Liver (tissue), 9 donors: ENCODE data around the gene STAP2. TPM values are rescaled to one million over a fixed set of nuclear protein-coding genes. Genes with fewer than 3 reads are reported as not detected.

Source experiments
- DNase-seq: peaks from one replicate; pipeline ENCODE4 v3.0.0-alpha.2; 2017; ENCODE audit warnings: low spot score
- H3K27ac ChIP-seq, 2 donors: one replicate each; pipeline ENCODE4 v1.7.0; 2013; ENCODE audit warnings: inconsistent platforms in 2 of 2, low read length in 2 of 2, control low read depth in 1 of 2, low read depth in 1 of 2, mild to moderate bottlenecking in 1 of 2
- H3K27me3 ChIP-seq, 4 donors: one replicate each; pipeline versions ENCODE4 v1.6.1 to v1.7.0; 2013; ENCODE audit warnings: low read length in 3 of 4, inconsistent platforms in 1 of 4, mild to moderate bottlenecking in 1 of 4, moderate library complexity in 1 of 4; ENCODE audit not compliant: control insufficient read depth in 4 of 4, insufficient read depth in 4 of 4
- H3K36me3 ChIP-seq, 4 donors: one replicate each; pipeline versions ENCODE4 v1.6.1 to v1.7.0; 2013; ENCODE audit warnings: low read length in 3 of 4, mild to moderate bottlenecking in 3 of 4, low read depth in 1 of 4, moderate library complexity in 1 of 4; ENCODE audit not compliant: control insufficient read depth in 4 of 4, insufficient read depth in 3 of 4
- H3K4me1 ChIP-seq, 4 donors: one replicate each; pipeline versions ENCODE4 v1.6.1 to v1.7.0; 2013; ENCODE audit warnings: low read length in 3 of 4, mild to moderate bottlenecking in 3 of 4, moderate library complexity in 1 of 4; ENCODE audit not compliant: control insufficient read depth in 4 of 4, insufficient read depth in 4 of 4
- H3K4me3 ChIP-seq, 3 donors: one replicate each; pipeline versions ENCODE4 v1.6.1 to v1.7.0; 2013; ENCODE audit warnings: low read length in 3 of 3, control low read depth in 1 of 3, low read depth in 1 of 3, mild to moderate bottlenecking in 1 of 3
- H3K9ac ChIP-seq, 2 donors: one replicate each; pipeline ENCODE4 v1.7.0; 2013; ENCODE audit warnings: low read length in 2 of 2, mild to moderate bottlenecking in 2 of 2, moderate library complexity in 2 of 2, control low read depth in 1 of 2, low read depth in 1 of 2
- H3K9me3 ChIP-seq, 4 donors: one replicate each; pipeline versions ENCODE4 v1.6.1 to v1.7.0; 2013; ENCODE audit warnings: low read length in 3 of 4; ENCODE audit not compliant: control insufficient read depth in 4 of 4
- ATF3 ChIP-seq: IDR thresholded peaks from 2 replicates; pipeline ENCODE4 v1.6.1; 2016; ENCODE audit warnings: antibody characterized with exemption
- CTCF ChIP-seq: fragments of 150-350 bp; IDR thresholded peaks from 2 replicates; pipeline ENCODE4 v1.5.1; 2017; ENCODE audit warnings: improper control_type of control experiment, low read depth, low read length; ENCODE audit not compliant: missing input control
- EGR1 ChIP-seq, 2 donors: IDR thresholded peaks; 2 replicates each; pipeline ENCODE4 v1.6.1; 2016 to 2018; ENCODE audit warnings: antibody characterized with exemption in 2 of 2, low read depth in 2 of 2
- FOXA1 ChIP-seq: IDR thresholded peaks from 2 replicates; pipeline ENCODE4 v1.6.1; 2016; ENCODE audit warnings: antibody characterized with exemption
- FOXA2 ChIP-seq: IDR thresholded peaks from 2 replicates; pipeline ENCODE4 v1.6.1; 2016; ENCODE audit warnings: antibody characterized with exemption
- GABPA ChIP-seq, 2 donors: IDR thresholded peaks in 1 of 2; conservative IDR thresholded peaks in 1 of 2; 2 replicates each; pipeline ENCODE4 v1.6.1; 2016; ENCODE audit warnings: antibody characterized with exemption in 2 of 2, mild to moderate bottlenecking in 1 of 2, moderate library complexity in 1 of 2
- HNF4A ChIP-seq, 2 donors: conservative IDR thresholded peaks; 2 replicates each; pipeline ENCODE4 v1.6.1; 2016; ENCODE audit warnings: antibody characterized with exemption in 2 of 2, mild to moderate bottlenecking in 2 of 2
- HNF4G ChIP-seq: IDR thresholded peaks from 2 replicates; pipeline ENCODE4 v1.6.1; 2016; ENCODE audit warnings: antibody characterized with exemption
- JUND ChIP-seq, 2 donors: IDR thresholded peaks; 2 replicates each; pipeline ENCODE4 v1.6.1; 2016; ENCODE audit warnings: antibody characterized with exemption in 2 of 2
- MAX ChIP-seq: IDR thresholded peaks from 2 replicates; pipeline ENCODE4 v1.6.1; 2016; ENCODE audit warnings: antibody characterized with exemption
- NR2F2 ChIP-seq: IDR thresholded peaks from 2 replicates; pipeline ENCODE4 v1.6.1; 2016; ENCODE audit warnings: antibody characterized with exemption
- RAD21 ChIP-seq, 2 donors: IDR thresholded peaks; 2 replicates each; pipeline ENCODE4 v1.6.1; 2016; ENCODE audit warnings: antibody characterized with exemption in 2 of 2, mild to moderate bottlenecking in 2 of 2
- REST ChIP-seq: IDR thresholded peaks from 2 replicates; pipeline ENCODE4 v1.6.1; 2016; ENCODE audit warnings: antibody characterized with exemption, mild to moderate bottlenecking
- RXRA ChIP-seq, 2 donors: IDR thresholded peaks; 2 replicates each; pipeline ENCODE4 v1.6.1; 2017 to 2018; ENCODE audit warnings: antibody characterized with exemption in 2 of 2, mild to moderate bottlenecking in 1 of 2
- SP1 ChIP-seq: IDR thresholded peaks from 2 replicates; pipeline ENCODE4 v1.6.1; 2018; ENCODE audit warnings: antibody characterized with exemption, mild to moderate bottlenecking
- TAF1 ChIP-seq: conservative IDR thresholded peaks from 2 replicates; pipeline ENCODE4 v1.6.1; 2016; ENCODE audit warnings: antibody characterized with exemption, mild to moderate bottlenecking
- YY1 ChIP-seq: IDR thresholded peaks from 2 replicates; pipeline ENCODE4 v1.6.1; 2016; ENCODE audit warnings: antibody characterized with exemption, mild to moderate bottlenecking
- ZBTB33 ChIP-seq: IDR thresholded peaks from 2 replicates; pipeline ENCODE4 v1.6.1; 2016; ENCODE audit warnings: antibody characterized with exemption
- WGBS: extraction: QIAGEN DNeasy Blood & Tissue Kit; methylation state at CpG from one replicate; pipeline ENCODE4 v1.1.7; 2013; 5-methylcytosine and 5-hydroxymethylcytosine counted together
- polyA plus RNA-seq, 2 donors: library from polyadenylated mRNA; stranded (reverse) in 1 of 2; unstranded in 1 of 2; fragments of 200-250 nt in 1 of 2; fragments of >200 nt in 1 of 2; fragmentation: Nextera tagmentation in 1 of 2; extraction: Ambion mirVana in 1 of 2; gene quantifications; one replicate each; pipeline versions ENCODE4 v1.2.1 to v1.2.3, GENCODE V29; 2013 to 2015
- total RNA-seq, 2 donors: library from RNA; depleted of rRNA; stranded (reverse); fragments of >200 nt; gene quantifications; one replicate each; pipeline ENCODE4 v1.2.3, GENCODE V29; 2014
- donor health status: healthy.
- donor health status: healthy.
- donor health status: healthy.
- donor health status: healthy.
- donor health status: healthy.

The STAP2 gene
- total and polyA plus RNA-seq, 4 donors, result 8.6 to 26.4 (median 24.0) TPM

- TF ChIP-seq CTCF (no peak), NR2F2 (no peak)
Measured at GRCh38 chr19:4372165-4373012, 33.8 kb upstream of the STAP2 start (continued).

- TF ChIP-seq MAX (no peak), SP1 (no peak), NR2F2 (no peak), RXRA (IDR thresholded peaks at IDR 0.05) (no peak), RAD21 (IDR thresholded peaks at IDR 0.05) (no peak), TAF1 (no peak), REST (no peak), ATF3 (no peak), HNF4G (no peak), ZBTB33 (no peak), FOXA1 (no peak), JUND (IDR thresholded peaks at IDR 0.05) (no peak), YY1 (no peak), CTCF (no peak), FOXA2 (no peak), GABPA (IDR thresholded peaks at IDR 0.05 in 1 of 2, conservative IDR thresholded peaks at IDR 0.05 in 1 of 2) (no peak), HNF4A (conservative IDR thresholded peaks at IDR 0.05) (no peak), EGR1 (IDR thresholded peaks at IDR 0.05; ENCODE audit: low read depth in 2 of 2) (no peak)
- no peak for DNase-seq
- no peaks in the 10 kb centered on the region for H3K9me3 ChIP-seq
- WGBS, result 84% methylated on average over 31 of the region's 31 CpGs
- H3K4me1 ChIP-seq, result peaks cover 28 to 81% (median 53%) of the 10 kb centered on the region in 4 donors
- peaks cover 0 to 4% (median 2%) of the 10 kb centered on the region in 4 donors for H3K36me3 ChIP-seq
- H3K27me3 ChIP-seq, result no peaks in the 10 kb centered on the region
- H3K4me3 ChIP-seq, result no peak overlapping the region
- peak overlapping the region in 1 of 2 donors; percentile 4 for H3K27ac ChIP-seq
- no peak overlapping the region for H3K9ac ChIP-seq
Measured at GRCh38 chr19:4371247-4372164, 32.9 kb upstream of the STAP2 start.
